ENCODE results near the gene CPNE9. TPM values are rescaled to one million over a fixed set of nuclear protein-coding genes. Genes with fewer than 3 reads are reported as not detected.

The CPNE9 gene
- total RNA-seq, 1 donor from 2014 or later, result 0.59 TPM

GRCh38 chr3:9686703-9687102 is 16.9 kb upstream of the CPNE9 start:
- intact Hi-C loops (cut with micrococcal nuclease), result no loop called here

- intact Hi-C loops (cut with micrococcal nuclease), result no loop called here
Measured at GRCh38 chr3:9687514-9687913, 16.1 kb upstream of the CPNE9 start.

- intact Hi-C loops (cut with micrococcal nuclease), result no loop called here
Measured at GRCh38 chr3:9688961-9689360, 14.7 kb upstream of the CPNE9 start.

GRCh38 chr3:9689757-9690156 is 13.9 kb upstream of the CPNE9 start:
- intact Hi-C loops (cut with micrococcal nuclease), result no loop called here

GRCh38 chr3:9690451-9691450 is 12.9 kb upstream of the CPNE9 start:
- intact Hi-C loops (cut with micrococcal nuclease), result no loop called here

- intact Hi-C loops (cut with micrococcal nuclease), result no loop called here
Measured at GRCh38 chr3:9691636-9692035, 12.0 kb upstream of the CPNE9 start.

GRCh38 chr3:9692416-9692815 is 11.2 kb upstream of the CPNE9 start:
- intact Hi-C loops (cut with micrococcal nuclease), result no loop called here

GRCh38 chr3:9695345-9695744 is 8.3 kb upstream of the CPNE9 start:
- intact Hi-C loops (cut with micrococcal nuclease), result no loop called here

- intact Hi-C loops (cut with micrococcal nuclease), result no loop called here
Measured at GRCh38 chr3:9695746-9696145, 7.9 kb upstream of the CPNE9 start.

GRCh38 chr3:9696480-9697220 is 7.0 kb upstream of the CPNE9 start:
- intact Hi-C loops (cut with micrococcal nuclease), result no loop called here

- intact Hi-C loops (cut with micrococcal nuclease), result no loop called here
Measured at GRCh38 chr3:9697892-9698291, 5.7 kb upstream of the CPNE9 start.

- intact Hi-C loops (cut with micrococcal nuclease), result no loop called here
Measured at GRCh38 chr3:9698293-9698692, 5.3 kb upstream of the CPNE9 start.

GRCh38 chr3:9700536-9700935 is 3.1 kb upstream of the CPNE9 start:
- intact Hi-C loops (cut with micrococcal nuclease), result no loop called here

GRCh38 chr3:9701006-9701405 is 2.6 kb upstream of the CPNE9 start:
- intact Hi-C loops (cut with micrococcal nuclease), result no loop called here

- intact Hi-C loops (cut with micrococcal nuclease), result no loop called here
Measured at GRCh38 chr3:9701711-9702110, 1.9 kb upstream of the CPNE9 start.

- intact Hi-C loops (cut with micrococcal nuclease), result no loop called here
Measured at GRCh38 chr3:9703240-9703639, 393 bp upstream of the CPNE9 start.

GRCh38 chr3:9704347-9705322 is 1.0 kb downstream of the CPNE9 start:
- intact Hi-C loops (cut with micrococcal nuclease), result no loop called here

- intact Hi-C loops (cut with micrococcal nuclease), result no loop called here
Measured at GRCh38 chr3:9710174-9710739, 6.6 kb downstream of the CPNE9 start.

- intact Hi-C loops (cut with micrococcal nuclease), result no loop called here
Measured at GRCh38 chr3:9712415-9712814, 8.8 kb downstream of the CPNE9 start.

GRCh38 chr3:9713142-9713541 is 9.5 kb downstream of the CPNE9 start:
- intact Hi-C loops (cut with micrococcal nuclease), result no loop called here

GRCh38 chr3:9715136-9715535 is 11.5 kb downstream of the CPNE9 start:
- intact Hi-C loops (cut with micrococcal nuclease), result no loop called here
